GM12878 (cell line): ENCODE measurements around the gene PLD4. TPM values are rescaled to one million over a fixed set of nuclear protein-coding genes. Genes with fewer than 3 reads are reported as not detected.

Experiments
- ASH2L ChIP-seq: fragments of 300-600, 200-600 bp; sonication (generic); IDR thresholded peaks from 2 replicates; pipeline ENCODE4 v1.6.1; 2017; ENCODE audit warnings: low read depth, mild to moderate bottlenecking, borderline replicate concordance
- BRCA1 ChIP-seq: IDR thresholded peaks from 2 replicates; pipeline ENCODE4 v1.6.1; 2011; ENCODE audit warnings: low read depth, low read length, improper control_type of control experiment
- CHD2 ChIP-seq: IDR thresholded peaks from 2 replicates; pipeline ENCODE4 v1.6.1; 2011; ENCODE audit warnings: low read depth, low read length, improper control_type of control experiment, borderline replicate concordance
- E4F1 ChIP-seq: fragments of 450-650 bp; IDR thresholded peaks from 2 replicates; pipeline ENCODE4 v1.6.1; 2018; ENCODE audit warnings: borderline replicate concordance, mild to moderate bottlenecking; ENCODE audit not compliant: partially characterized antibody
- EGR1 ChIP-seq, 2 experiments: IDR thresholded peaks; 1 replicate in 1 of 2; 2 replicates in 1 of 2; pipeline ENCODE4 v1.6.1; 2011 to 2012; ENCODE audit warnings: low read depth in 2 of 2, low read length in 2 of 2, borderline replicate concordance in 1 of 2, mild to moderate bottlenecking in 1 of 2, moderate library complexity in 1 of 2
- KDM1A ChIP-seq: fragments of 200-600 bp; sonication (generic); IDR thresholded peaks from 2 replicates; pipeline ENCODE4 v1.6.1; 2016; ENCODE audit warnings: borderline replicate concordance
- MYC ChIP-seq: IDR thresholded peaks from 2 replicates; pipeline ENCODE4 v1.6.1; 2011; ENCODE audit warnings: mild to moderate bottlenecking, low read length, moderate library complexity, inconsistent platforms; ENCODE audit not compliant: insufficient read depth, insufficient replicate concordance, insufficient read length, severe bottlenecking
- TARDBP ChIP-seq: IDR thresholded peaks from 2 replicates; pipeline ENCODE4 v1.6.1; 2016; ENCODE audit warnings: borderline replicate concordance
- TBL1XR1 ChIP-seq: IDR thresholded peaks from 2 replicates; pipeline ENCODE4 v1.6.1; 2012; ENCODE audit warnings: low read depth, low read length, improper control_type of control experiment
- TCF12 ChIP-seq: IDR thresholded peaks from 2 replicates; pipeline ENCODE4 v1.6.1; 2011; ENCODE audit warnings: low read depth, mild to moderate bottlenecking, low read length
- polyA plus RNA-seq, 11 experiments: library from polyadenylated mRNA; depleted of rRNA in 4 of 11; unstranded in 6 of 11; stranded (reverse) in 5 of 11; fragments of >200 nt; fragmentation: Nextera tagmentation in 4 of 11; fragmentation: Illumina TruSeq in 1 of 11; extraction: Ambion mirVana in 4 of 11; extraction: Trizol in 1 of 11; gene quantifications; 1 replicate in 1 of 11; 2 replicates in 10 of 11; pipeline versions ENCODE4 v1.2.1 to v1.2.3, GENCODE V29; 2011 to 2016; ENCODE audit warnings: inconsistent platforms in 2 of 11, missing spikeins in 2 of 11, low read depth in 1 of 11
- total RNA-seq, 4 experiments: library from RNA; depleted of rRNA in 3 of 4; stranded (reverse); fragments of >200 nt in 3 of 4; fragmentation: Illumina TruSeq in 1 of 4; extraction: Trizol in 1 of 4; gene quantifications; 2 replicates each; pipeline versions ENCODE4 v1.2.1 to v1.2.3, GENCODE V29; 2013 to 2021
- TF ChIP-seq, protein P1 (sequence below): fragments of 450-650 bp; conservative IDR thresholded peaks from 2 replicates; pipeline ENCODE4 v1.6.1; 2017; ENCODE audit warnings: mild to moderate bottlenecking, moderate library complexity
- TF ChIP-seq, protein P2 (sequence below): fragments of 150-350 bp; IDR thresholded peaks from 2 replicates; pipeline ENCODE4 v1.6.1; 2014; ENCODE audit warnings: mild to moderate bottlenecking, low read depth, low read length

PLD4 gene
- total and polyA plus RNA-seq, 10 of the 15 experiments (the other 5 are each of a cell fraction or from before 2014, with no cell fraction given), result 0.20 to 57.7 (median 9.9) TPM

DNA sequence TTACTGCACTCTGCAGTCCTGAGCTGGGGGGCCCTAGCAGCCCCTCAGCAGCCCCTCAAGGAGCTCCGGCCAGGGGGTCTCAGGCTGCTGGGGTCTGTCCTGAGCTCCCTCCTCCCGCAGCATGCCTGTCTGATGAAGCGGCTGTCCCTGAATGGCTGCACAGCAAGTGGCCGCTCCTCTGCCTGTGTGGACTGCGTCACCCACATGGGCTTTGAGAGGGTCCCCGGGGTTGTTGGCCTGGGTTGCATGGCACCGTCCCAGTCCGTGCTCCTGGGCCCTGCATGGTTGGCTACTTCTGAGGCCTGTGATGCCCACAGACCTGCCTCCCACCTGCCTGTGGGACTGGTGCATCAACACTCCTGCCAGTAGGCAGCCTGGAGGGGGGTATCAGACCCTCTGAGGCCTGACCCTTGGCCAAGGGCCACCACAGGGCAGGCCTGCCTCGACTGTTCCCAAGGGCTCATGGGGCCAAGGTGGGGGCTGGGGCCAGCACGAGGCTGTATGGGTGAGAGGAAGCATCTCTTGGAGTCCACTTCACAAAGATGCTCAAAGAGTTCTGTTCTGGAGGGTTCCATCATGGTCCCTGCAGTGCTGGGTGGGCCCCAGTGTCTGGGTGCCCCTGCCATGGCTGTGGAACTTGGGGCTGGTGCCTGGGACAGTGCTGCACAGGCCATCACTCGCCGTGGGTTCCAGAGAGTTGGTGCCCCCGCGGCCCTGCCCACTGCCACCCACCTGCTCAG is 47.4 kb upstream of the PLD4 start (continued):
- TF ChIP-seq, protein P1, sequence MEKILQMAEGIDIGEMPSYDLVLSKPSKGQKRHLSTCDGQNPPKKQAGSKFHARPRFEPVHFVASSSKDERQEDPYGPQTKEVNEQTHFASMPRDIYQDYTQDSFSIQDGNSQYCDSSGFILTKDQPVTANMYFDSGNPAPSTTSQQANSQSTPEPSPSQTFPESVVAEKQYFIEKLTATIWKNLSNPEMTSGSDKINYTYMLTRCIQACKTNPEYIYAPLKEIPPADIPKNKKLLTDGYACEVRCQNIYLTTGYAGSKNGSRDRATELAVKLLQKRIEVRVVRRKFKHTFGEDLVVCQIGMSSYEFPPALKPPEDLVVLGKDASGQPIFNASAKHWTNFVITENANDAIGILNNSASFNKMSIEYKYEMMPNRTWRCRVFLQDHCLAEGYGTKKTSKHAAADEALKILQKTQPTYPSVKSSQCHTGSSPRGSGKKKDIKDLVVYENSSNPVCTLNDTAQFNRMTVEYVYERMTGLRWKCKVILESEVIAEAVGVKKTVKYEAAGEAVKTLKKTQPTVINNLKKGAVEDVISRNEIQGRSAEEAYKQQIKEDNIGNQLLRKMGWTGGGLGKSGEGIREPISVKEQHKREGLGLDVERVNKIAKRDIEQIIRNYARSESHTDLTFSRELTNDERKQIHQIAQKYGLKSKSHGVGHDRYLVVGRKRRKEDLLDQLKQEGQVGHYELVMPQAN, result no peak
- TF ChIP-seq E4F1 (no peak), CHD2 (no peak), KDM1A (no peak), TBL1XR1 (no peak), ASH2L (no peak), BRCA1 (no peak), MYC (no peak), EGR1 (IDR thresholded peaks at IDR 0.05; ENCODE audit: borderline replicate concordance in 1 of 2, low read depth in 2 of 2, low read length in 2 of 2) (no peak), TCF12 (no peak), TARDBP (no peak)
- TF ChIP-seq, protein P2, sequence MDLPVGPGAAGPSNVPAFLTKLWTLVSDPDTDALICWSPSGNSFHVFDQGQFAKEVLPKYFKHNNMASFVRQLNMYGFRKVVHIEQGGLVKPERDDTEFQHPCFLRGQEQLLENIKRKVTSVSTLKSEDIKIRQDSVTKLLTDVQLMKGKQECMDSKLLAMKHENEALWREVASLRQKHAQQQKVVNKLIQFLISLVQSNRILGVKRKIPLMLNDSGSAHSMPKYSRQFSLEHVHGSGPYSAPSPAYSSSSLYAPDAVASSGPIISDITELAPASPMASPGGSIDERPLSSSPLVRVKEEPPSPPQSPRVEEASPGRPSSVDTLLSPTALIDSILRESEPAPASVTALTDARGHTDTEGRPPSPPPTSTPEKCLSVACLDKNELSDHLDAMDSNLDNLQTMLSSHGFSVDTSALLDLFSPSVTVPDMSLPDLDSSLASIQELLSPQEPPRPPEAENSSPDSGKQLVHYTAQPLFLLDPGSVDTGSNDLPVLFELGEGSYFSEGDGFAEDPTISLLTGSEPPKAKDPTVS, result no peak
- TF ChIP-seq, all 136 proteins: peak for 0
